Measurements from ENCODE around the gene ADCY2.
A peak's percentile ranks its signal among the peaks of the same experiment; 100 is the strongest.

Gene ADCY2

GRCh38 chr5:7610531-7611177 lies 214.7 kb downstream of the ADCY2 start:
- DNase-seq = no peak

GRCh38 chr5:7611518-7611917 lies 215.6 kb downstream of the ADCY2 start:
- no peak for DNase-seq

- no peak for DNase-seq
Observed at GRCh38 chr5:7615566-7616061, 219.7 kb downstream of the ADCY2 start.

- no peak for DNase-seq
Observed at GRCh38 chr5:7616897-7617296, 221.0 kb downstream of the ADCY2 start.

GRCh38 chr5:7622498-7622897 lies 226.6 kb downstream of the ADCY2 start:
- no peak for DNase-seq

GRCh38 chr5:7625740-7626139 lies 229.8 kb downstream of the ADCY2 start:
- DNase-seq = no peak

GRCh38 chr5:7628248-7628647 lies 232.3 kb downstream of the ADCY2 start:
- DNase-seq = no peak

GRCh38 chr5:7628820-7629219 lies 232.9 kb downstream of the ADCY2 start:
- no peak for DNase-seq

- no peak for DNase-seq
Observed at GRCh38 chr5:7629561-7629960, 233.6 kb downstream of the ADCY2 start.

- no peak for DNase-seq
Observed at GRCh38 chr5:7634837-7635236, 238.9 kb downstream of the ADCY2 start.

- DNase-seq = no peak
Observed at GRCh38 chr5:7638456-7638855, 242.5 kb downstream of the ADCY2 start.

- no peak for DNase-seq
Observed at GRCh38 chr5:7642029-7642428, 246.1 kb downstream of the ADCY2 start.

- no peak for DNase-seq
Observed at GRCh38 chr5:7644723-7645122, 248.8 kb downstream of the ADCY2 start.

- no peak for DNase-seq
Observed at GRCh38 chr5:7650755-7651154, 254.8 kb downstream of the ADCY2 start.

- DNase-seq = no peak
Observed at GRCh38 chr5:7653046-7653445, 257.1 kb downstream of the ADCY2 start.

GRCh38 chr5:7657153-7657552 lies 261.2 kb downstream of the ADCY2 start:
- no peak for DNase-seq

- no peak for DNase-seq
Observed at GRCh38 chr5:7659420-7659819, 263.5 kb downstream of the ADCY2 start.

- DNase-seq = no peak
Observed at GRCh38 chr5:7662289-7662688, 266.4 kb downstream of the ADCY2 start.

GRCh38 chr5:7663808-7664207 lies 267.9 kb downstream of the ADCY2 start:
- no peak for DNase-seq

- DNase-seq = no peak
Observed at GRCh38 chr5:7664208-7664607, 268.3 kb downstream of the ADCY2 start.

- no peak for DNase-seq
Observed at GRCh38 chr5:7667216-7667767, 271.4 kb downstream of the ADCY2 start.

- DNase-seq = peak; percentile 68
Observed at GRCh38 chr5:7668161-7668560, 272.2 kb downstream of the ADCY2 start.

GRCh38 chr5:7668627-7669026 lies 272.7 kb downstream of the ADCY2 start:
- no peak for DNase-seq

GRCh38 chr5:7671381-7671993 lies 275.5 kb downstream of the ADCY2 start:
- no peak for DNase-seq

- DNase-seq = no peak
Observed at GRCh38 chr5:7673658-7674057, 277.7 kb downstream of the ADCY2 start.

Measured in islet precursor cell (in vitro differentiated cells).